ENCODE data around the gene TBC1D9B. TPM values are rescaled to one million over a fixed set of nuclear protein-coding genes. Genes with fewer than 3 reads are reported as not detected.
A peak's percentile ranks its signal among the peaks of the same experiment; 100 is the strongest.

Gene TBC1D9B
- total RNA-seq, 1 donor from 2014 or later: 55.8 TPM

DNA sequence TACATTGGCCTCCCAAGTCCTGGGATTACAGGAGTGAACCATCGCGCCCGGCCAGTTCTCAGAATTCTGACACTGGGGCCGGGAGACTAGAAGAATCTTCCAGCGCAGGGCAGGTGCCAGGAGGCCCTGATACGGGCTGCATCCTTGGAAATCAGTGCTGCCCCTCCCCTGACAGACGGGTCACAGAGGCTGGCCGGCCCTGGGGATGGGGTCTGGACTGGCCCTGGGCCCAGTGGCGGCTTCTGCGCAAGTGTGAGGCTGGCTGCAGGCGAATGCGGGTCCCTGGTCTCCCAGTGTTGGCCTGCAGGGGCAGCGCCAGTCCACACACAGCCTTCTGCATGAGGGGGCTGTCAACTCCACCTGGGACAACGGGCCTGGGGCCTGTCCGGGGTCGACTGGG is 831 bp upstream of the TBC1D9B start:
- peak in 1 of 2 donors; percentile 18 for DNase-seq (ENCODE audit: low read depth in 2 of 2)

DNA sequence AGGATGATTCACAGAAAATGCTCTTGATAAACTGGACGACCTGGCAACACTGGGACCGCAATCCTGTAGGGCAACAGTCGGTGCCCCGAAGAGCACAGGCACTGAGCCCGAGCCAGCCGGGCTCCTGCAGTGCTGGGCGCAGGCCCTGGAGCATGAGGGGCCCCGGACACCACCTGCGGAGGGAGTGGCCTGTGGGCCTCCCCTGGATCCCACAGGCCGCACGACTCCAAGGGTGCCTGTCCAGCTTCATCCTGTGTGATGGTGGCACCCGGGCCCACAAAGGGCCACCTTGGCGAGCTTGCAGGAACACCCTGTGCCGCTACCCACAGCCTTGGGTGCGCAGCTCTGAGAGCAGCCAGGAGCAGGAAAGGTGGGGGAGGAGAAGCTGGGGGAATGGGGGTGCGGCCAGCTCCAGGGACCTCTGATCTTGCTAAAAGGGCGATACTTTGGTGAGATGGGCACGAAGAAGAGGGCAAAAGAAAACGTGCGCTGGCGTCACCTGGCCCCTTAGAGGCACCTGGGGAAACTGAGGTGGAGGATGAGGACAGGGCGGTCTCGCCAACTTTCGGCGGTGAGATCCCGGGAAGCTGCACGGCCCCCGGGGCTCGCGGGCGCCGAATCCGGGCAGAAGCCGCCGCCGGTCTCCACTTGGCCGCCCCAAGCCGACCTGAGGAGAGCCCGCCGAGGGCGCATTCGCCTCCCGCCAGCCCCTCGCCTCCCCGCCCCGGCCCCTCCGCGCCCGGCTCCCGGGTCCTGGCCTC is 722 bp downstream of the TBC1D9B start:
- peak; percentile 26 to 31 for DNase-seq (ENCODE audit: low read depth in 2 of 2)

DNA sequence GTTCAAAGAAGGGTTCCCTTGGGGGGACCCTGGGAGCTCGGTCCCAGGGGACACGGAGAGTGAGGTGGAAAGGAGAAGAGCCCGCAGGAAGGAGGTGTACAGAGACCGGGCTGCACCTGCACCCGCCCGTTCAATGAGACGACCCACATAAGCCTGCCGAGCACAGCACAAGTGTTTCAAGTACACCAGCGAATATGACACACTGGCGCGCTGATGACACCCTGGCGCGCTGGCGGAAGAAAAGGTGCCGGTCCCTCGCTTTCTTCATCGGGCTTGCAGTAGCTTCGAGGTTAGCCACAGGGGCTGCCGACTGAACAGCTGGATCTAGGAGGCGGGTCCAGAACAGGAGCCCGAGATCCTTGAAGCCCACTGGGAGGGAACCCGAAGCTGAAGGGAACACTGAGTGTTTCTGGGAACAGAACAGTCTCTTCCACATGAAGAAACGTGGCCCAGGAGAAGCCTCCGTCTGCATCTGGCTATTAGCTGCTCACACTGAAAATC is 1.4 kb downstream of the TBC1D9B start:
- no peak for DNase-seq (ENCODE audit: low read depth in 2 of 2)

DNA sequence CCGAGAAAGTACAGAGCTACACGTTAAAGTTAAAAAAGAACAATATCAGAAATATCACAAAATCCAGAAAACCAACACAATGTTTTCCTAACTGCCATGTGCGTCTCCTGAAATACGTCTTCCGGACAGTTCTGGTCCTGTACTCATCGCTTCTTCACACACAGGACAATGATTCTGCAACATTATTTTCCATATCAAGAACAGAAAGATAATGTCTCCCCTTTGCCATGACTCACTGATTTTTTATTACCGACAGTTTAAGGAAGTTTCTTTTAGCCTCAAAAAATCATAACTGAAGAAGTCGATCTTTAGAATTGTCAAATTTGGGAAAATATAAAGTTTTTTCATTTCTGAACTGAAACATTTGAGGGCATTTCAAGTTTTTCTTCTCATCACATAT is 2.5 kb downstream of the TBC1D9B start:
- peak; percentile 34 to 37 for DNase-seq (ENCODE audit: low read depth in 2 of 2)

DNA sequence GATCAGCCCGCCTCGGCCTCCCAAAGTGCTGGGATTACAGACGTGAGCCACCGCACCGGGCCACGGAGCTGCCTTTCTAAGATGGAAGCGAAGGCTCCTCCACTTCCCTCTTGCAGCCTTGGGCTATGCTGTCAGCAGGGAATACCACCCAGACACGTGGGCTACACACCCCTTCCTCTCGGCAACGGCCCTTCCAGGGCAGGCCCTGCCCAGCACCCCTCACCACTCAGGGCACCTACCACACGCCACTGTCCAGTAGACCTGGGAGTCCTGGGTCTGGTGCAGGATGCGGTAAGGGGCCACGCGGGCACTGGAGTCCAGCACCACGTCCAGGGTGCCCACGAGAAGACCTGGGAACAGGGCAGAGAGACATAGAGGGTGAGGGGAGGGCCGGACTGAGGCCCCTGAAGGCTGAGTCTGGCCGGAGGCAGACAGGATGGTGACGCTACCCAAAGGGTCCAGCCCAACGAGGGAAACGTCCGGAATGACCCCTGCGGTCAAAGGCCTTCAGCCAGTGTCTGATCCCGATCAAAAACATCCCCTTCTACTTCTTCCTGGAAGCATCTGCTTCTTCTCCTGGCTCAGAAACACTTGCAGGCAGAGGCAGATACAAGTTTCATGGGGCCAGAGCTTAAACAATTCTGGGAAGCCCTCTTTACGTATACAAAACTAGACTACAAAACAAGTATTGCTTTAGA is 3.1 kb downstream of the TBC1D9B start:
- peak; percentile 23 to 67 for DNase-seq (ENCODE audit: low read depth in 2 of 2)

DNA sequence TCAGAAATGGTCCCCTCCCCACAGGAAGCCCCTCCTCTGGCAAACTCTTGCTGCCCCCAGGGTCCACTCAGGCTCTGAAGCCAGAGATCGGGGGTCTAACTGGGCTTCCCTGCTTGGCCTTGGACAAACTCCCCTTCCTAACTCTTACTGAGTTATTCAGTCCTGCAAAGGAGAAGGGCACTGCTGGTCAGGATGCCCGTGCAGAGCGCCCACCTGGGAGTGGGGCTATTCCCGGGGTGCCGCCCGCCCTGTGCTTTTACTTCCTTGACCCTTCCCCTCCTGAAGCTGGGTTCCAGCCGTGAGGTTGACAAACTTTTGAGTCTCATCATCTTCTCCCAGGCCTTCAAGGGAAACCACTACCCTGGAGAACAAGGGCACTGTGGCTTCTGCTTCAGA is 4.9 kb downstream of the TBC1D9B start:
- DNase-seq (ENCODE audit: low read depth in 2 of 2): no peak

DNA sequence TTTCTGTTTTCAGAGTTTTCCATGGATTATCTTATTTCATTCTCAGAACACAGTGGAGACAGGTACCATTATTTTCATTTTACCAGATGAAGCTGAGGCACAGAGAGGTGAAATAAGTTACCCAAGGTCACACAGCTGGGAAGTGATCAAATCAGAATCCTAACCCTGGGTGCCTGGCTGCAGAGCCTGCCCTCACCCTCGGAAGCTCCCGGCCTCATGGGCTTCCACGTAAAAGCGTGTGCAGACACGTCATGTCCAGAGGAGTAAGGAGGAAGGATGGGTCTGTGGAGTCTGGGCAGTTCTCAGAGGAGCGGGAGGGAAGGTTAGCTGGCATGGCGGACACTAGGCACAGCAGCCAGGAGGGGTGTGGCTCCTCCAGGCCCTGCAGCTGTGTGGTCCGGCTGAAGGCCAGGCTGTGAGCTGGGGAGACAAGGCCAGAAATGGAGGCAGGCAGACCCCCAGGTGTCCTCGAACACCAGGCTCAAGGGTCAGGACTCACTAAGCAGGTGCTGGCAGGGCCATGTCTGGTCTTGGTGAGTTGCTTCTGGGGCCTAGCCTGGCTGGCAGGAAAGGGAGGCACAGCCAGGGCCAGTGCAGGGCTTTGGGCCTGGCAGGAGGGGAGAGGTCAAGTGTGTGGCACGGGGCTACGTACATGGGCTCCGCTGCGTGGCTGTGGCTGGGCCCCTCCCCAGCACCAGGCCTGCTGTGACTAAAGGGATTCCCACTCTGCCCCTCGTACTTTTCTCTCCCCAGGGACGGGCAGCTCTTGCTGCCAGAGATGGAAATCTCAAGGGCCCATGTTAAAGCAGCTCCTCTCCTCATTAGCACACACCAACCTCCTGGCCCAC is 5.6 kb downstream of the TBC1D9B start:
- no peak for DNase-seq (ENCODE audit: low read depth in 2 of 2)

DNA sequence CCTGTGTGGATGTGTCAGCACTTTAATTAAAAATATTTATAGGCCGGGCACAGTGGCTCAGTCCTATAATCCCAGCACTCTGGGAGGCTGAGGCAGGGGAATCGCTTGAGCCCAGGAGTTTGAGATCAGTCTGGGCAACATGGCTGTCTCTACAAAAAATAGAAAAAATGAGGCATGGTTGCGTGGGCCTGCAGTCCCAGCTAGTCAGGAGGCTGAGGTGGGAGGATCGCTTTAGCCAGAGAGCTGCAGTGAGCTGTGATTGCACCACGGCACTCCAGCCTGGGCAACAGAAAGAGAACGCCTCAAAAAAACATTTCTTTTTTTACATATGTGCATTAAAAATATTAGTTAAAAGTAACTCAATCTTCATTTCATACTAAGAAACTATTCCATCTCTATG is 6.2 kb downstream of the TBC1D9B start:
- no peak for DNase-seq (ENCODE audit: low read depth in 2 of 2)

DNA sequence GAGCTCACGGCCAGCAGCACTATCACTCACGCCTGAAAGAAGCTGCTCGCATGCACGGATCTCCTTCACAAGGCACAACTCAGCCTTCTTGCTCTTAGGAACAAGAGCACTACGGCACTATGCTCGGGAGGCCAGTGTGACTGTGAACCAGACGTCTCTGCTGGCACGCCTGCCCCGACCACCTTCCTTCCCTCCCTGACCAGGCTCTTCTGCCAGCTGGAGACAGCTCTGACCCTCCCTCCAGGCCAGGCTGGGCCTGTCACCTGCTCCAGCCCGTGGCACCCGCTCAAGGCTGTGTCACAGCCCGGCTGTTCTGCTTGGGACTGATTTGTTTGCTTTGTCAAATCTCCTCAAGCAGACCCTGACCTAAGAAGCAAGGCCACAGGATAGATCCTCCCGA is 7.0 kb downstream of the TBC1D9B start:
- DNase-seq (ENCODE audit: low read depth in 2 of 2): no peak

DNA sequence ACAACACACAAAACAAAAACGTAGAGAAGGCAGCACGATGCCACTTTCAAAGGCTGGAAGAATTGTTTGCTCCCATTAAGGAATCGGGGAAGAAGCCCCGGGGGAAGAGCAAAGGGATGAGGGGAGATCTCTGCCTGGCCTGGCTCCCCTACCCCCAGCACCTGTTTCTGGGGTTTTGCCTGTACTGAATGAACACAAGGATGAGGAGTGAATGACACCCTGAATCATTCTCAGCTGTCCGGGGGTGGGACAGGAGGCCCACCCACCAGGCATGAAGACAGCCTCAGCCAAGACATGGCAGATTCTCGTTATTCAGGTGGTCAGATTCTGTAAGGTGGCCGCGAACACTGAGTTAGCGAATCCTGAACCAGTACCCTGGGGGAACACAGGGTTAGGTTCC is 7.5 kb downstream of the TBC1D9B start:
- DNase-seq (ENCODE audit: low read depth in 2 of 2): no peak

DNA sequence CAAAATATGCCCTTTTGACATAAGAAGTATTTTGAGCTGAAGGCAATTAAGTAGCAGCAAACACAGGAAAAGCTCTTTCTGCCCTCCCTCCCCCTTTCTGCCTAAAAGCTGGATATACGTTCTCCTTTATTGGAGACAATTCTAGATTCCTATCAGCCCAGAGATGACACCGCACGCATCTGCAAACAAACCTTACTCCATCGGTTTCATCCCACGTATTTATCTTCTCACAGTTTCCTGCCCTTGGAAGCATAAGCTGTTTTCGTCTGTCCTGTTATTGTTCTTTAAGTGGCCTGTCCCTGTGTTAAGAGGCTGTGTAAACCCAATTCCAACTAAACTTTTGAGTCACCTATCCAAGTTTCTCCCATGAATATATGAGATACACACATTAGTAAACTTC is 11.8 kb downstream of the TBC1D9B start:
- DNase-seq (ENCODE audit: low read depth in 2 of 2): no peak

DNA sequence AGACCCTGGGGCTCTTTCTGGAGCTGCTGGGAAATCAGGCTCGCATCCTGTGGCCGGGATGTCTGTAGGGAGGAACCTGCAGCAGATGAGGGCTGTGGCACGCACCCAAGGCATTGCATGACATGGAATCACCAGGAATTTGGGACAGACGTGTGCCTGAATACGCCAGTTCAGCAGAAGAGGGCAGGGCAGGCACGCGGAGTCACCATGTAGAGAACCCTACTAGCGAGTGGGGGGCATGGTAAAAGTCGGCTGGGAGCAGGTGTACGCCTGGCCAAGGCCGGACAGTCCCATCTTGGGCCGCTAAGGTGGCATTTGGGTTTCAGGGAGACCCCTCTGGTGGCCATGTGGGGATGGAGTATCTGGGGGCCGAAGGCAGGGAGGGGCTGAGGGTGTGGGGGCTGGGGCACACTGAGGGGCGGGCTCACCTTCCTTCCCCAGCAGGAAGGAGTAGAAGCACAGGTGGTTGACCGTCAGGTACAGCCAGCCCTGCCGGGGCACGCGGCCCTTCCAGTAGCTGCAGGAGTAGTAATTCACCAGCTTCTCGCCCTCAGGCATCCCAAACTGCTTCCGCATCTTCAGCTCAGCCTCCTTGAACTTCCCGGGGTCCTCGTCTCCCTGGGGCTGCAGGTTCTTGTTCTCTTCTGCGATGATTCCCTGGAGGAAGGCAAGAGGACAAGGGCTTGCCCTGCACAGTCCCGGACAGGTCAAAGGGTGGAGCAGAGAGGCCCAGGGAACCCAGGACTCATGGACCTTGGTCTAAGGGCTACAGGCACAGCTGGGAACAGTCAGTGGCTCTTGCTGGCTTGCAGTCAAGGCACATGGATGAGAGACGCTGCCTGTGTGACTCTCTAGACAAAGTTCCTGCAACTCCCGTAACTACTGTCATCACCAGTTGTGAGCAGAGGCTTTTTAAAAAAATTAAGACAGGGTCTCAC is 13.5 kb downstream of the TBC1D9B start:
- DNase-seq (ENCODE audit: low read depth in 2 of 2): no peak

DNA sequence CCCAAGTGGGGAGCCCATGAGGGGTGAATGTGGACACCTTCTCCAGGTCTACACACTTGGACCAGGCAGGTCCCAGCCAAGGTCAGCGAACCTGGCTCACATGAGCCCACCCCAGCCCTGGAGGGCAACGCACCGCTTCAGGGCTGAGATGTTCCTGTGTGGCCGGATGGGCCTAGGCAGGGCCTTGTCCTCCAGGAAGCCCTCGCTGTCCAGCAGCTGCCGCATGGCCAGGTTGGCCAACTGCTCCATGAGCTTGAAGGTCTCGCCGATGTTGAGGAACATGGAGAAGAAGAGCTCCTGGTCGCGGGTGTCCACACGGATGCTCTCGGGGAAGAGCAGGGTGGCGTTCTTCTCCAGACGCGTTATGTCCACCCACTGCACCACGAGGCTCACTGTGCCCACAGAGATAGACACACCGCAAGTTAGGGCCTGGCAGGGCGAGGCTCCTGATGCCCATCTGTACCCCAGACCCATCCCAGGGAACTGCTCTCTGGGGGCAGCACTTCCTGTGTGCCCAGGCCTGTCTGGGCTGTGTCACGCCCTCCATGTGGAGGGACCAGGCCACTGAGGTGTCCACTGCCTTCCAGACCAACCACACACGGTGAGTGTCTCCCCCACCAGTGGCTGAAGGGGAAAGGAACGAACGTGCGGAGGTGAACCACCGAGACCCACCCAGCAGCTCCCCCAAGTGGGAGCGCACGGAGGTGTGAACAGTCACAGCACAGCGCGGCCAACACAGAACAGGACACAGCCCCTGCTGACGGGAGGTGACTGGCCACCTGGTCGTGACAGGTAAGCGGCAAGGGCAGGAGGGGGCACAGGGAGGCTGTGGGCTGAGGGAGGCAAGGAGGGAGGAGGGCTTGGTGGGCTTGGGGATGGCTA is 14.4 kb downstream of the TBC1D9B start:
- DNase-seq (ENCODE audit: low read depth in 2 of 2): no peak

DNA sequence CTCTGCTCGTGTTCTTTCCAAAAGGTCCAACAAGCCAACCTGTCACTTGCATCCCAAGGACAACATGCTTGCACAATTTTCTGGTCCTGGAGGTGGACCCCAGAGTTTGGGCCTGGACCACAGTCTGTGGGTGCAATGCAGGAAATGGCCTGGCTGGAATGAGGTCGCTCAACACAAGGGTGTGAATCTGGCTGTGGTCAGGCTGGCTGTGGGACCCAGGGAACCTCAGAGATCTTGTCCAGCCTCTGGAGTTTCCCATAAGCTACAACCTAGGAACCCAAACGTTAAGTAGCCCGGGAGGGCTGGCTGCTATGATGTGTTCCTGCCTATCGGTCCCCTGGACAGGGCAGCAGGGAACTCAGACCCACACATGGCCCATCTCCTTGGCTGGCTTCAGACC is 15.4 kb downstream of the TBC1D9B start:
- no peak for DNase-seq (ENCODE audit: low read depth in 2 of 2)

DNA sequence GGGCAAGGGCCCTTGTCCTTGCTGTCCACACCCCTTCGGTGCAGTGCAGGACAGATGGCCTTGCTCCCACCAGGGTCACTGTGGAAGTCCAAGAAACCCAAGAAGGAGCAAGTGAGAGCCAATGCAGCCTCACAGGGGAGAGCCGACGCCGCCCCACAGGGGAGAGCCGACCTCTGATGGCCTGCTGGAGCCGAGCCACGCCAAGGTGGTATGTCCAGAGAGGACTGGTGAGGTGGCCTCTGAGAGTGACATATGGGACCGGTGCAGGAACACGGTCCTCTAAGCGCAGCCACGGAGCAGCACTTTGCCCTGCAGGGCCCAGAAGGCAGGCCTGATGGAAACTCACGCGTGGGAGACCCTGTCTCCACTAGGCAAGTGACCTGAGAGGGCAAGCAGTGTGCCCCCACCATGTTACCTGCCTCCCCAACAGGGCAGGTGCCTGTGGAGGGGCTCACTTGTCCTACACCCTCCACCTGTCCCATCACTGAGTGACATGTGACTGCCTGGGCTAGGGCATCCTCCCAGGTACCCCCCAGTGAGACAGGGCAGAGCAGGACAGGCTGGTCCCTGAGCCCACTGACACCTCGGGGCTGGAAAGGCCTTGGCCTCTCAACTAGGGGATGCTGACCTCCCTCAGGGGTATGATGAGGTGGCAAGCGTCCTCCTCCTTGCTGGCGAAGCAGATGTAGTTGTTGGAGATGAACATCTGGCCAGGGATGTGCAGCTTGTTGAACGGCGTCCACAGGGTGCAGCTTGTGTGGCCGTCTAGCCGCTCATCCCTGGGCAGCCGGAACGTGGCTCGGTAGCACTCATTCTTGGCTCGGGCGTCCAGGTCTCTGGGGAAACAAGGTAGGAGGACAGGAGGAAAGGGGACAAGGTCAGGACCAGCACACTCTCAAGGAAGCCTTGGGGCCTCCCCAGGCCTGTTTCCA is 16.7 kb downstream of the TBC1D9B start:
- DNase-seq (ENCODE audit: low read depth in 2 of 2): no peak

DNA sequence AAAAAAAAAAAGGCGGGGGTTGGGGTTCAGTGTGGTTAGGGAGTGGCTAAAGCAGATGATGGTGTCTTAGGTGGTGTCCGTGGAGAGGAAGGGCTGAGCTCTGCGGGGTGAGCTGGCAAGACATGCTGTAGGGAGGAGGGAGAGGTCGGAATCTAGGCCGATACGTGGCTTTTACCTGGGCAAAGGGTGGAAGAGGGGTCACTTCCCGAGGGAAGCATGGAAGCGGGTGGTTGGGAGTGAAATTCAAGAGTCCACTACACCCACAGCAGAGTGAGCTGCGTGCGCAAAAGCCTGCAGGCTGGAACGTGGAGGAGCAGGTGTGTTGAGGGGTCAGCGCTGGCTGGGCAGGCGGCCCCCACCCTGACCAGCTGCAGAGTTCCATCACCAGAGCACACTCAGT is 17.8 kb downstream of the TBC1D9B start:
- DNase-seq (ENCODE audit: low read depth in 2 of 2): no peak

DNA sequence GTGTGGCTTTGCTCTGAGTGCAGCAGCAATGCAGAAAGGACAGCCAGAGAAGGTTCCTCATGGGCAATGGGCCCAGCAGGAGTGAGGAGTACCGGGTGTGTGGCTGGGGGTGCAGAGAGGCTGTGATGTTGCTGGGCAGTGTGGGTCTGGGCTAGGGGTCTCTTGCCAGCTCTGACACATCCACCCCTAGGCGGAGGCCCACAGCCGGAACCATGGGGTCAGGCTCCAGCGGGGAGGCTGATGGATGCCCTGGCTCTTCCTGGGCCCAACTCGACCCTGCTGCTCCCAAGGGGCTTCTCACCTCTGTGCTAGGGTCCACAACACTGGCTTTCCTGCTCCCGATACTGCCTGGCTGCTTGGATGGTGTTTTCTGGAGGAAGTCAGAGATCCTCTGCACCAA is 19.9 kb downstream of the TBC1D9B start:
- DNase-seq (ENCODE audit: low read depth in 2 of 2): no peak

DNA sequence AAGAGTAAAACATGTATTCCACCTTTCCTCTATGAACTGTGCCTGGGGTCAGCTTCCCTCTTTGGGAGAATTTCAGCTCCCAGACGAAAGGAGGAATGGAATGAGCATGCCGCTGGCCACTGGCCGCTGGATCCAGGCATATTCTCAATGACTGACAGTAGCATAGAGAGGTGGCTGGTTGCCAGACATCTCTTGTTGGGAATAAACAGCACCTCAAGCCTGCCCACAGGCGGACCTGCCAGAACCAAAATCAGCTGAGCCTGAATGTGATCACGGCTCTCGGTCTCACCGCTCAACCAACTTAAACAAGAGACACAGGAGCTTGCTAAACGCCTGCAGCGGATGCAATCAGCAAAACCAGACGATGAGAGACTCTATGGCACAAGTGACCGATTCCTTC is 20.6 kb downstream of the TBC1D9B start:
- DNase-seq (ENCODE audit: low read depth in 2 of 2): no peak

Measured in lung microvascular endothelial cell (primary cell).